Activated CD4-positive, alpha-beta T cell treated with anti-CD3 and anti-CD28 coated beads, Interleukin-2, Interleukin-6, amounts not matched to agents 100 ng/mL and 50 ng/mL, durations not matched to agents 16 hours and 8 hours (primary cell): Measurements from ENCODE around the gene SLC25A46.
A peak's percentile ranks its signal among the peaks of the same experiment; 100 is the strongest.
"Not testable (repeated sequence)": the region's sequence is repeated elsewhere in the genome, so short reads cannot be mapped to it uniquely, and the experiment has no call there.

Experiments used
- DNase-seq: peaks from one replicate; pipeline ENCODE4 v3.0.0-alpha.2; 2020

Gene SLC25A46

GRCh38 chr5:110738812-110739651 is at the start of gene SLC25A46:
TSS of gene SLC25A46 (plus strand) at chr5:110739007. CDS start at chr5:110739120, 113 bp downstream.
- DNase-seq, result peak; percentile 92

- not testable (repeated sequence) for DNase-seq
These were observed 48.2 kb upstream of the SLC25A46 start for GRCh38 chr5:110690587-110690986.

GRCh38 chr5:110692669-110693068 is 46.1 kb upstream of the SLC25A46 start:
- DNase-seq, result not testable (repeated sequence)

GRCh38 chr5:110702300-110702699 is 36.5 kb upstream of the SLC25A46 start:
- DNase-seq, result no peak

- DNase-seq, result no peak
These were observed 36.1 kb upstream of the SLC25A46 start for GRCh38 chr5:110702704-110703103.

GRCh38 chr5:110703481-110703880 is 35.3 kb upstream of the SLC25A46 start:
- no peak for DNase-seq

GRCh38 chr5:110705349-110705748 is 33.5 kb upstream of the SLC25A46 start:
- DNase-seq, result no peak

GRCh38 chr5:110707260-110707844 is 31.5 kb upstream of the SLC25A46 start:
- no peak for DNase-seq

- DNase-seq, result no peak
These were observed 22.3 kb upstream of the SLC25A46 start for GRCh38 chr5:110716247-110717245.

- no peak for DNase-seq
These were observed 20.5 kb upstream of the SLC25A46 start for GRCh38 chr5:110718311-110718710.

- DNase-seq, result peak; percentile 74
These were observed 12.4 kb upstream of the SLC25A46 start, which contains the start of gene TMEM232 for GRCh38 chr5:110726249-110727024. TSS of gene TMEM232 (minus strand) at chr5:110726671. CDS start at chr5:110667352, 59,319 bp downstream.

- DNase-seq, result no peak
These were observed 11.8 kb upstream of the SLC25A46 start for GRCh38 chr5:110727025-110727314.

GRCh38 chr5:110731499-110731898 is 7.3 kb upstream of the SLC25A46 start:
- not testable (repeated sequence) for DNase-seq

- DNase-seq, result no peak
These were observed 4.7 kb upstream of the SLC25A46 start for GRCh38 chr5:110734101-110734500.

GRCh38 chr5:110735556-110735955 is 3.3 kb upstream of the SLC25A46 start:
- DNase-seq, result no peak

GRCh38 chr5:110736753-110737152 is 2.1 kb upstream of the SLC25A46 start:
- DNase-seq, result no peak

GRCh38 chr5:110738503-110738811 is 350 bp upstream of the SLC25A46 start:
- no peak for DNase-seq

- peak; percentile 87 for DNase-seq
These were observed 13.3 kb downstream of the SLC25A46 start for GRCh38 chr5:110751902-110752762.

GRCh38 chr5:110752953-110753352 is 14.1 kb downstream of the SLC25A46 start:
- DNase-seq, result peak; percentile 49

GRCh38 chr5:110753600-110753999 is 14.8 kb downstream of the SLC25A46 start:
- DNase-seq, result peak; percentile 13

- no peak for DNase-seq
These were observed 15.4 kb downstream of the SLC25A46 start for GRCh38 chr5:110754181-110754580.
